HG03045 (cell line): ENCODE data around the gene RALGAPA2.

Experiments
- ATAC-seq: cut with Tn5 transposase; IDR thresholded peaks from one replicate; pipeline ENCODE4 v1.9.1; 2021; ENCODE audit warnings: mild to moderate bottlenecking, moderate library complexity; ENCODE audit not compliant: unreplicated experiment

RALGAPA2 gene

DNA sequence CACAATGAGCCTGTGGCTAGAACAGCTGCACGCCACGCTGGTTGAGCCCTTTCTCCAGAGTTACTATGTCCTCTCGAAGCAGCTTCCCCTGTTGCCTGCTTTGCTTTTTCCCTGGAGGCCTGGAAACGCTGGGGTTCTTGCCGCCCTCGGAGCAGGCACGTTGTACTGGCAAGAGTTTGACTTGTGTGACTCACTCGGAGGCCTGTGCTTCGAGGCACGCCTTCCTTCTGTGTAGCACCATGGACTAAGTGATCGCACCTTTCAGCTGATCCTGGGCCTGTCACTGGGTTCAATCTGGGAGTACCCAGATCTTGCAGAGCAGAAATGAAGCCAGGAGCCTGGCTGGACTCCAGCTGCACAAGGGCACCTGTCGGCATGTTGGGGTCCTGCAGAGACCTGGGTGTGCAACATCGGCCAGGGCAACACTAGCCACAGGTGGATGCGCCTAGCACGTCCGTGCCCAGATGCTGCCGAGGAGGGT is 339.3 kb downstream of the RALGAPA2 start:
- ATAC-seq = no peak

DNA sequence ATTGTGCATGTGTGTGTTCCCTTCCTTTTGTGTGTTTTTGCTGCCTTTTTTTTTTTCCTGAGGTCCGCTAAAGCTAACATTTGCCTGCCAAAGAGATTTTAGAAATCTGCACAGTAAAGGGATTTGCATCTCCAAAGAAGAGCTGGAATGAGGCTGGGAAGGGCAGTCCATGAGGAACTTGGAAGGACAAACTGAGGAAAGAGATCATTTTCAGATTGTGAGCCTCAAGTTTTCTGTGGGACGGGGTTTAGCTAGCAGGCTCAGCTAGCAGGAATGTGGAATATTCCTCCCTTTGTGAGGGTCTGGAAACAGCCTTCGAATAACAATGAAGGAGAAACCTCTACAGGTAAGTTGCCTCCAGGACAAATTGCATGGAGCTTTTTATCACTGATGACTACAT is 340.8 kb downstream of the RALGAPA2 start:
- ATAC-seq = no peak

DNA sequence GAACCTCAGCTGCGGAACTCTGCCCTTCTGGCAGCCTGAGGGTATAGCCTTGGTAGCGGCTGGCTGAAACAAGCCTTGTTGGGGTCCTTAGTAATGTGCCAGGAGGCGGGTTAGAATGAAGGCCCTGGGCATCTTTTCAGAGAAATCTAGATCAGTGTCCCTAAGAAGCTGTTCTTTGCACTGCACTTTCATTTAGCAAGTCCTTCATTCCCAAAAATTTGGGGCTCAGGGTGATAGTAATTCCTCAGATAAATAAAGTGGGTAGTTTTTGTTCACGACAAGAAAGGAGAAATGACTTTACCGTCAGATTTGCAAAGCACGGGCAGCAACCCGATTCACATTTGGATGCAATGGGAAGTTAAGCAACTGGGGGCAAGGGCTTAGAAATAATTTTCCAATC is 341.4 kb downstream of the RALGAPA2 start:
- ATAC-seq = no peak

DNA sequence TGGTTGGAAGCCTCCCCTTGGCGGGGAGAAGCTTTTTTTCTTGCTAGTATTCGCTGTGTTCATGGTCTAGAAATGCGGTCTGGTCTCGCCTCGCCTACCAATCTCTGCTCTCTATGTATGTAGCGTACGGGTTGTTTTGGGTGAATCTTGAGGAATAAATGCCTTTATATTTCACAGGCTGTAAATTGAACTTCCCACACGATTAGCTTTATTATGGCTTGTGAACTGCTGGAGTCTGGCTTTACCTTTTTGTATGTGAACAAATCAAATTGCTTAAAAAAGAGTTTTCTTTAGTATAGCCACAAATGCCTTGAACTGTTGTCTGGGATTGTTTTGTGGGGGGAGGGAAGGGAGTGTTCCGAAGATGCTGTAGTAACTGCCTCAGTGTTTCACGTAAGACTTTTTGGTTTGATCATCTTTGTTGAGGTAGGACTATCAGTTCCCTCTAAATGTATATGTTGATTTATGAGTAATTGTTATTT is 342.3 kb downstream of the RALGAPA2 start:
- ATAC-seq = no peak

DNA sequence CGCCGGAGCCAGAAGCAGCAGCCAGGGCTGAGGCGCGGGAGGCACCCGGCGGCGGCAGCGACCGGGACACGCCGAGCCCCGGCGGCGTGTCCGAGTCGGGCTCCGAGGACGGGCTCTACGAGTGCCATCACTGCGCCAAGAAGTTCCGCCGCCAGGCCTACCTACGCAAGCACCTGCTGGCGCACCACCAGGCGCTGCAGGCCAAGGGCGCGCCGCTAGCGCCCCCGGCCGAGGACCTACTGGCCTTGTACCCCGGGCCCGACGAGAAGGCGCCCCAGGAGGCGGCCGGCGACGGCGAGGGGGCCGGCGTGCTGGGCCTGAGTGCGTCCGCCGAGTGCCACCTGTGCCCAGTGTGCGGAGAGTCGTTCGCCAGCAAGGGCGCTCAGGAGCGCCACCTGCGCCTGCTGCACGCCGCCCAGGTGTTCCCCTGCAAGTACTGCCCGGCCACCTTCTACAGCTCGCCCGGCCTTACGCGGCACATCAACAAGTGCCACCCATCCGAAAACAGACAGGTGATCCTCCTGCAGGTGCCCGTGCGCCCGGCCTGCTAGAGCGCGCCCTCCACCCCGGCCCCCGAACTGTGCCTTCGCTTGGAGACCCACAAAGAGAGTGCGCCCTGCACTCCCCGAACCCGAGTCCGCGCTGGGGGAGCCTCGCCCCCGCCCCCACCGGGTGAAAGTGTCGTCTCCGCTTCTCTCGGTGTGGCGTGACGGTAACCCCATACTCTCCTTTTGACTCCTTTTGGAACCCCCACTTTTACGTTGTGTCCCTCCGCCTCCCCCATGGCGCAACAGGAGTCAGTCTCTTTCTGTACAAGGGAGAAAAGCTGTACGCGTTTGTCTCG is 343.0 kb downstream of the RALGAPA2 start:
- no peak for ATAC-seq

DNA sequence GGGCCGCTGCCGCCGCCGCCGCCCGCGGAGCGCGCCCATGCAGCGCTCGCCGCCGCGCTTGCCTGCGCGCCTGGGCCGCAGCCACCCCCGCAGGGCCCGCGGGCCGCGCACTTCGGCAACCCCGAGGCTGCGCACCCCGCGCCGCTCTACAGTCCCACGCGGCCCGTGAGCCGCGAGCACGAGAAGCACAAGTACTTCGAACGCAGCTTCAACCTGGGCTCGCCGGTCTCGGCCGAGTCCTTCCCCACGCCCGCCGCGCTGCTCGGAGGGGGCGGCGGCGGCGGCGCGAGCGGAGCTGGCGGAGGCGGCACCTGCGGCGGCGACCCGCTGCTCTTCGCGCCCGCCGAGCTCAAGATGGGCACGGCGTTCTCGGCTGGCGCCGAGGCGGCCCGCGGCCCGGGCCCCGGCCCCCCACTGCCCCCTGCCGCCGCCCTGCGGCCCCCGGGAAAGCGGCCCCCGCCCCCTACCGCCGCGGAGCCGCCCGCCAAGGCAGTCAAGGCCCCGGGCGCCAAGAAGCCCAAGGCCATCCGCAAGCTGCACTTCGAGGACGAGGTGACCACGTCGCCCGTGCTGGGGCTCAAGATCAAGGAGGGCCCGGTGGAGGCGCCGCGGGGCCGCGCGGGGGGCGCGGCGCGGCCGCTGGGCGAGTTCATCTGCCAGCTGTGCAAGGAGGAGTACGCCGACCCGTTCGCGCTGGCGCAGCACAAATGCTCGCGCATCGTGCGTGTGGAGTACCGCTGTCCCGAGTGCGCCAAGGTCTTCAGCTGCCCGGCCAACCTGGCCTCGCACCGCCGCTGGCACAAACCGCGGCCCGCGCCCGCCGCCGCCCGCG is 343.8 kb downstream of the RALGAPA2 start:
- no peak for ATAC-seq

DNA sequence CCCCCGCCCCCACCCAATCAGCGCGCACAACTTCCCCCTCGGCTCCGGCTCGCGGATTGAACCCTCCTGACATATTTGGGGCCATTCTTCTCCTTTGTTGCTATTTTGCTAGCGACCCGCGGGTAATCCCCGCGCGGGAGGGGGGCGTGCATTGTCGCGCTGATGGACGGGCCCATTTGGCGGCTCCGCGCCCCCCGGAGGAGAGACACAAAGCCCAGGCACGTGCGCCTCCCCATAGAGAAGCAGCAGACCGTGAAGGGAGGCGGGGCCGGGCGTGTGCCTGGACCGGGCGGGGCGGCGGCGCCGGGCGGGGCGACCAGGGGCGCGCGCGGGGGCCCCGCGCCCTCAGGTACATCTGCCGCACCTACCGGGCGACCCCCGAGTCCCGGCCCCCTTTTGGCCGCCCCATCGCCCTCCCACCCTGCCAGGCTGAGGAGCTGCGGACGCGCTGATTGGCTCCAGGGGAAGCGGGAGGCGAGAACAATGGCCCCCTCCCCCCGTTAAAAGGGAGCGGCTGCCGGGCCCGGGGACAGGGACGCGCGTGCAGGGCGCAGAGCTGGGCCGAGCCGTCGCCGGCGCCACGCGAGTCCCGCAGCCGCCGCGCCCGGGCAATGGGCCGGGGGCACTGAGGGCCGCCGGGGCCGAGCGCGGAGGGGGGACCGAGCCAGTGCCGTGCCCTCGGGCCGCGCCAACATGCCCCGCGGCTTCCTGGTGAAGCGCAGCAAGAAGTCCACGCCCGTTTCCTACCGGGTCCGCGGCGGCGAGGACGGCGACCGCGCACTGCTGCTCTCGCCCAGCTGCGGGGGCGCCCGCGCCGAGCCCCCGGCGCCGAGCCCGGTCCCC is 344.6 kb downstream of the RALGAPA2 start, which contains the start of gene INSM1:
Gene INSM1 (plus strand): TSS at position 530 of the 843 bp plus-strand sequence. CDS start 164 bp downstream, at position 694.
- ATAC-seq = no peak

DNA sequence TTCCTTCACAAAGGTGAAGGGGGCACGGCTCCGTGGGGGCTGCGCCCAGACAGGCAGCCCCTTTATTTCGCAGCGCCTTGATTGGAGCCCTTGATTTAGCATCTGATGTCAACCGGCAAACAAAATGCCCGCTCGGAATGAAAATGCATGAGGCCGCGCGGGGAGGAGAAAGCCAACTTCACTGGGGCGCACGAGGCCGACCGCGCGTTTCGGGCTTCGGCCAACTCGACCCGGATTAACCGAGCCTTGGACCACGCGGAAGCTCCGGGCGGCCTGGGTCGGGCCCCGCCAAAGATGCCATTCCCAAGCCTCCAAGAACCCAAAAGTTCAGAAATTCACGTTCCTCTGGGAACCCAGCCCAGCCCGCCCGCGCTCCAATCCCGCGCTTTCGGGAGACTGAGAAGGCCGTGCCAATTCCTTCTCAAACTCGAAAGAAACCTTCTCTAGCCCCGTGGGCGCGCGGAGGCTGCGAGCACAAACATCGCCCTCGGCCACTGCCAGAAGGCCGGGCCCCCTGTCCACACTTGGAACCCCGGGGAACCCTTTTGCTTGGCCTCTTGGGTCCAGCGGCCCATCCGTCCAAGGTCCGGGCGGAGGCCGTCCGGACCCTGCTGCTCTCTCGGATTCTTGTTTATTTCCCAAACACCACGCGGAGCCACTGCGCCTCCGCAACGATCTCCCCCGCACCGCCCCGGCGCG is 345.4 kb downstream of the RALGAPA2 start:
- ATAC-seq = no peak

DNA sequence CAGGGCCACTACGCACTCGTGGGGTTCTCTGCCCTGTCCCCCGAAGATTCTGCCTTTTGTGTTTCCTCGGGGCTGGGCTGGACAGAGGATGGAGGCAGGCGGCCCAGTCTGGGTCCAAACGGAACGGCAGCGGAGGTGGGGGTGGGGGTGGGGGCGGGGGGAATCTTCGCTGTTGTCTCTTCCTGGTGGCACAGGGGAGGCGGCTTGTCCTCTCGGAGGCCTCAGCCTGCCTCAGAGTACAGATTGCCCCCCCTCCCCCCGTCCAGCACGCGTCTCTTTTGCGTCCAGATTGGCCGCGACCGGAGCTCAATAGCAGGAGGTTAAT is 345.9 kb downstream of the RALGAPA2 start:
- no peak for ATAC-seq

DNA sequence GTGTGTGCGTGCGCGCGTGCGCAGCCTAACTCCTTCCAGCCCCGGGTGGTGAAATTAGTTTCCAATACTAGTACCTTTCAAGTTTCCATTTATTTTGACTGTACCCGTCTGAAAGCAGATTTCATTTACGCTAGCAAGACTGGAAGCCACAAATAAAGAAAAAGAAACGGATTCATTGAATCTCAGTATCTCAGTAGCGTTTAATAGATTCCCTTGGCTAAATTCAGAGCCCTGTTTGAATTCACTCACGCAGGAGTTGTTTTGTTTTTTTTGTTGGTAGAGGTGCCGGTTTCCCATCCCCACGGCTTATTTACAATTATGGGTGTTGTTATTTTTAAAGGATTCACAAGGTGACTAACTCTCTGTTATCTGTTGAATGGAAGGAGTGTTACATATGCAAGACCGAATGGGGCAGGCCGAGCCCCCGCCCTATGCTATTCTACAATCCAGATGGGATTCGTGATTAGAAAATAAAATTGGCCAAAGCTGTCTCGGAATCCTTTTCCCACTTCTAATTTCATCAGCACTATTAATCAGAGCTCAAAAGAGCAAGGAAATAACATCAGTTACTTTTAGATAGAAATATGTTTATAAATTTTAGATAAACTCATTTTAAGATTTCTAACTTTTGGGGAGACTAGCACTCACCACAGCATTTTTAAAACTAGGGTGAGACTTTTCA is 346.8 kb downstream of the RALGAPA2 start:
- no peak for ATAC-seq

DNA sequence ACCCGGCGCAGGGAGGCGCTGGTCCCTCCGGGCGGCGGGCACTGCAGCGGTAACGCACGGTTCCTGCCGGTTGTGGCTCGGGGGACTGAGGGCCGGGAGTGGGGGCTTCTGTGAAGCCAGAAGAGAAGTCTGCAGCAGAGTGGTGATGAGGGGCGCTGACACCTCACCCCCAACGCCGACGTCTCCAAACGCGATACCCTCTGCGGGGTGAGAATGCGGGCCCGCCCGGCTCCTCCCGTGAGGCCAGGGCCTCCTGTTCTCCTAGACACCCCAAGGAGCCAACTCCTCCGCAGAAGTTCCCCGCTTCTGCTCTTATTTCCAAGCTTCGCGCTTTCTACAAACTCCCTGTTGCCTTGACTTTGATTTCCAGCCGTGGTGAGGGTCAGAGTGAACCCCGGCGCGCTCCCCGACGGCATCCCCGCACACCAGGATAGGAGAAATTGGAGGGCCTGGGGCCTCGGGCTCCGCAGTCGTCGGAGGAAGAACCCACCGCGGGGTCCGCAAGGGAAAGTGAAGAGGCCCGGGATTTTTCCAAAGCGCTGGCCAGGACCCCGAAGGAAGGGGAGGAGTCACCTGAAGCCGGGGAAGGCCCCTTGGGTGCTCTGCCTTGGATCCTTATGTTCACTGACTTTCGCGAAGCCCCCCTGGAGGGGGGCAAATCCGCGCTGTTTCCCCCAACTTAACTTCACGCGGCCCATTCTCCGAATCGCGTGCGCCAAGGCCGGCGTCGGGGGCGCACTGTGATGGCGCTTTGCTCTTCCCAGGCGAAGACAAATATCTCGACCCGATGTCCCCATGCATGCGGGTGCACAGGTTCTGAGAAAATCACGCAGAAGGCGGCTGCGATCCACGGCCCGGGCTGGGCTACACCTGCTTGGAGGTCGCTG is 347.6 kb downstream of the RALGAPA2 start:
- ATAC-seq = no peak

DNA sequence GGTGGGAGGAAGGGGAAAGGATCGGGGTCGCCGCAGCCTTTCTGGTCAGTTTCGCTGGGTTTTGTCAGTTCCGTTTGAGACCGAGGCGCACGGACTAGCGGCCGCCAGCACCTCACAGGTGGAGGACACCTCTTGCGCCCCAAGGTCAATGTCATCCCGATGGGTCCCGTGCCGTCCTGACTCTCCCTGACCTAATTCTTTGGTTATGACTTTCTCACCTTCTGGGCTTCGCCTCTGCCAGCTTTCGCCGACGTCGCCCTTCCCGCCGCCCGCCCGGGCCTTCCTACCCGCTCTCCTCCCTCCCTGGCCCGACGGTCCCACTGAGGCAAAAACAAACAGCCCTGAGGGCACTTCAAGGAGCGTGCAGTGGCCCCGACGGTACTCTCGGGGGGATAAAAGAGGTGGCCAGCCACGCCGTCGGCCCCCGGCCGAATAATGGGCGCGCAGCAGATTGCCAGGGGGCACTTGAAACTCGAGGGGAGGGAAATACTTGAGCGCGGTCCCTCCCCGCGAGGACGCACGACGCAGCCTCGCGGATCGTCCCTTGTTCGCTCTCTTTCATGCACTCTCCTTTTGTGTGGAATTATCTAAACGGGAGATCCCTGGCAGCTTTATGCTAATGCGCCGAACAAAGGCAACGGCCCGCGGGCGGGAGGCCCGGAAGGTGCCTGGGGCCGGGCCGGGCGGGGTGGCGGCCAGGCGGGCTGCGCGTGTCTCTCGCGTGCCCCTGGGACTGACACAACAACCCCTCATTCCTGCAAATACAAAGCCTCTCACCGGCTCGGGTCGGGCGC is 348.4 kb downstream of the RALGAPA2 start:
- no peak for ATAC-seq

DNA sequence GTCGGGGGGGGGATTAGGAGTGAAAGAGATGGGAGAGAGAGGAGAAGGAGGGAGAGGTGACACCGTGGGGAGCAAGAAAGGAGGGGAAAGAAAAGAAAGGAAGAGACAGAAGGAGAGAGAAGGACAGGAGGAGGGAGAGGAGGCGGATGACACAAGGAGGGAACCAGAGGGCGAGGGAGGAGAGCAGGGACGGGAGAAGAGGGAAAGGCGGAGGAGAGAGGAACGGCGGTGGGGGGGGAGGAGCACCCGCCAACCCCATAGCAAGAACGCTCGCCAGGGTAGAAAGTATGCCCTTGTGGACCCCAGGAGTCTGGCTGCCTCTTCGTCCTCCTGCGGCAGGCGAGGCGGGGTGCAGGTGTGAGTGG is 349.0 kb downstream of the RALGAPA2 start:
- ATAC-seq = no peak

DNA sequence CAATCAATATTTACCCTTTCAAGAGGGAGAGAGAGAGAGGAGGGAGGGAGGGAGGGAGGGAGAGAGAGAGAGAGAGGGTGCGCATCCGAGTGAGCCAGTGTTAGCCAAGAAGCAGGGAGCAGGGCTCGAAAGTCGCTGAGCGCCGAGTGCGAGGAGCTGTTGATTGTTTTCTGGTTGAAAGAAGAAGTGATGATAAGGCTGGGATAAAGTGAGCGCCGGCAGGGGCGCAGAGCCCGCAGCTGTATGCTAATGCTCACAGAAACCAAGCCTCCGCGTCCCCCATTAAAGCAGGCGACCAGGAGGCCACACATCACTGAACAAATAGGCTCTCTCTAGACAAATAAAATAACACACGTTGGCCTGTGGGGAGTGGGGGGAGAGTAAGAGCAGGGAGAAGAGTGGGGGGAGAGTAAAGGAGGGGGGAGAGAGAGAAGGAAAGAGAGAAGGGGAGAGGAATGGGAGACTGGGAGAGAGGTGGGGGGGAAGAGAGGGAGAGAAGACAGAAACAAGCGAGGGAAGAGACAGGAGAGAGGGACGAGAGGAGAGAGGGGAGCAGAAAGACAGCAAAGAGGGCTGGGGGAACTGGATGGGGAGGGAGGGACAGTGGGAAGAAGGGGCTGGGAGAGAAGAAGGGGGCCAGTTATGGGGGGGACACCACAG is 349.5 kb downstream of the RALGAPA2 start:
- ATAC-seq = no peak

DNA sequence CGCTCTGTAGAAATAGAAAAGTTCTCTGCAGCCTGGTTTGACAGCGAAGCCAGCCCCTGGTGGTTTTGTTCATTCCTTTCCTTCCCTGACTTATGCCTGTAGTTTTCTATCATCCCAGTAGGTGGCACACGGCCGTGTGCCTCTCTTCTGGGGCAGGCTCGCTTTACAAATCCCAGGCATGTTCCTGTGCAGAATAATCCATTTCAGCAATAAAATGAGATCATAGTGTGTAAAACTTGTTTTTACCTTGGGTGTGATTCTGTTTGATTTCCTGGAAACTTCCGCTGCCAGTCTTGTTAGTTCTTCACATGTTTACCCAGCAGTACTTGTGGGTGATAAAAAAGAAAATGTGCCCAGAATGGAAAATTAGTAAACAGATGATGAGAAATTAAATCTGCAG is 352.0 kb downstream of the RALGAPA2 start:
- ATAC-seq = peak; percentile 65

DNA sequence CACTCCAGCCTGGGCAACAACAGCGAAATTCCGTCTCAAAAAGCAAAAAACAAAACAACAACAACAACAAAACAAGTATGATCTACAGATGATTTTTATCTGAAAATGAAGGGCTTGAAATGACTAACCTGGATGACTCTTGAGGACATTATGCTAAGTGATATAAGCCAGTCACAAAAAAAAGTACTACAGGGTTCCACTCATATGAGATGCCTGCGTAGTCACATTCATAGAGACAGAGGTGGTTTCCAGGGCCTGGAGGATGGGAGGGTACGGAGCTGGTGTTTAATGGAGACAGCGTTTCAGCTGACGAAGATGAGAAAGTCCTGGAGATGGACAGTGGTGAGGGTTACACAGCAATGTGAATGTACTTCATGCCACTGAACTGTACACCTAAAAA is 352.8 kb downstream of the RALGAPA2 start:
- no peak for ATAC-seq

DNA sequence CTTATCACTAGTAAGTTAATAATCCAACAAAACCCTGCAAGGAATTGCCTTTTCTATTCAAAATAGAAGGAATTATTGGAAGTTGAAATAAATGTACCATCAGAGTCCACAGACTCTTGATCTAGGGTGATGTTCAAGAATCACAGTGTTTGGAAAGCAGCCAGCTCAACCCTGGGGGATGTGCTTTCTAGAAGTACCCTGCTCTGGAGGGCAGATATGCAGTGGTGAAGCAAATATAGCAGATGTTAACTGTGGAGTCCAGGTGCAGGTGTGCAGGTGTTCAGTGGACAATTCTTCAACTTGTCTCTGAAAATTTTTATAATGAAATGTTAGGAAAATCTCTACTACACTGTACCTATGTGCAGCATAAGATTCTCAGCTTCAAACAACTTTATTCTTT is 353.6 kb downstream of the RALGAPA2 start:
- ATAC-seq = no peak
